Mucosa of rectum (tissue), 2 donors: ENCODE data around the gene PAPSS2.
A peak's percentile ranks its signal among the peaks of the same experiment; 100 is the strongest.

Source experiments
- H3K27ac ChIP-seq, 2 donors: one replicate each; pipeline ENCODE4 v1.7.0; 2013; ENCODE audit warnings: inconsistent platforms in 2 of 2, low read depth in 2 of 2, low read length in 2 of 2
- H3K27me3 ChIP-seq, 2 donors: one replicate each; pipeline ENCODE4 v1.7.0; 2013; ENCODE audit warnings: low read length in 2 of 2; ENCODE audit not compliant: control insufficient read depth in 2 of 2, insufficient read depth in 2 of 2
- H3K36me3 ChIP-seq, 2 donors: one replicate each; pipeline ENCODE4 v1.7.0; 2013; ENCODE audit warnings: low read length in 2 of 2; ENCODE audit not compliant: control insufficient read depth in 2 of 2, insufficient read depth in 2 of 2
- H3K4me1 ChIP-seq, 2 donors: one replicate each; pipeline ENCODE4 v1.7.0; 2013; ENCODE audit warnings: low read length in 2 of 2, mild to moderate bottlenecking in 1 of 2; ENCODE audit not compliant: control insufficient read depth in 2 of 2, insufficient read depth in 2 of 2
- H3K4me3 ChIP-seq, 2 donors: one replicate each; pipeline ENCODE4 v1.7.0; 2013; ENCODE audit warnings: low read length in 2 of 2
- H3K9ac ChIP-seq, 2 donors: one replicate each; pipeline ENCODE4 v1.7.0; 2013; ENCODE audit warnings: low read length in 2 of 2, low read depth in 1 of 2, mild to moderate bottlenecking in 1 of 2
- H3K9me3 ChIP-seq, 2 donors: one replicate each; pipeline ENCODE4 v1.7.0; 2013; ENCODE audit warnings: low read length in 2 of 2; ENCODE audit not compliant: control insufficient read depth in 2 of 2
- donor health status: healthy.
- donor health status: Normal muscosa, but diverticular disease.

The PAPSS2 gene

GRCh38 chr10:87668324-87669074, 8.8 kb downstream of the PAPSS2 start:
- H3K9me3 ChIP-seq, result no peaks in the 10 kb centered on the region
- no peaks in the 10 kb centered on the region for H3K27me3 ChIP-seq
- H3K9ac ChIP-seq, result no peak overlapping the region
- no peak overlapping the region for H3K4me3 ChIP-seq
- H3K27ac ChIP-seq, result peak overlapping the region; percentile 52 to 54
- H3K36me3 ChIP-seq, result no peaks in the 10 kb centered on the region
- H3K4me1 ChIP-seq, result peaks cover 14 to 16% of the 10 kb centered on the region in 2 donors

GRCh38 chr10:87669752-87670151, 10.1 kb downstream of the PAPSS2 start:
- H3K36me3 ChIP-seq, result no peaks in the 10 kb centered on the region
- H3K4me1 ChIP-seq, result peaks cover 14 to 16% of the 10 kb centered on the region in 2 donors
- no peak overlapping the region for H3K4me3 ChIP-seq
- no peak overlapping the region for H3K27ac ChIP-seq
- no peaks in the 10 kb centered on the region for H3K9me3 ChIP-seq
- H3K9ac ChIP-seq, result no peak overlapping the region
- H3K27me3 ChIP-seq, result no peaks in the 10 kb centered on the region

GRCh38 chr10:87670586-87670985, 10.9 kb downstream of the PAPSS2 start:
- Histone ChIP-seq H3K9me3 (no peaks in the 10 kb centered on the region), H3K9ac (no peak overlapping the region), H3K27me3 (no peaks in the 10 kb centered on the region), H3K27ac (no peak overlapping the region), H3K36me3 (no peaks in the 10 kb centered on the region), H3K4me3 (no peak overlapping the region), H3K4me1 (peaks cover 14 to 16% of the 10 kb centered on the region in 2 donors)

- H3K9me3 ChIP-seq, result no peaks in the 10 kb centered on the region
- no peak overlapping the region for H3K4me3 ChIP-seq
- H3K36me3 ChIP-seq, result no peaks in the 10 kb centered on the region
- H3K27ac ChIP-seq, result no peak overlapping the region
- H3K9ac ChIP-seq, result no peak overlapping the region
- peaks cover 14 to 16% of the 10 kb centered on the region in 2 donors for H3K4me1 ChIP-seq
- H3K27me3 ChIP-seq, result no peaks in the 10 kb centered on the region
Measured at GRCh38 chr10:87671139-87671815, 11.6 kb downstream of the PAPSS2 start.

GRCh38 chr10:87672551-87672950, 12.9 kb downstream of the PAPSS2 start:
- Histone ChIP-seq H3K4me1 (peaks cover 12 to 14% of the 10 kb centered on the region in 2 donors), H3K9ac (no peak overlapping the region), H3K27me3 (no peaks in the 10 kb centered on the region), H3K4me3 (no peak overlapping the region), H3K36me3 (no peaks in the 10 kb centered on the region), H3K9me3 (no peaks in the 10 kb centered on the region), H3K27ac (no peak overlapping the region)

GRCh38 chr10:87674943-87675342, 15.3 kb downstream of the PAPSS2 start:
- H3K4me3 ChIP-seq, result no peak overlapping the region
- H3K27me3 ChIP-seq, result no peaks in the 10 kb centered on the region
- H3K27ac ChIP-seq, result no peak overlapping the region
- peaks cover 0 to 4% of the 10 kb centered on the region in 2 donors for H3K4me1 ChIP-seq
- H3K36me3 ChIP-seq, result no peaks in the 10 kb centered on the region
- no peak overlapping the region for H3K9ac ChIP-seq
- no peaks in the 10 kb centered on the region for H3K9me3 ChIP-seq

- Histone ChIP-seq H3K27ac (no peak overlapping the region), H3K9ac (no peak overlapping the region), H3K4me1 (peaks cover 0 to 4% of the 10 kb centered on the region in 2 donors), H3K4me3 (no peak overlapping the region), H3K36me3 (no peaks in the 10 kb centered on the region), H3K9me3 (no peaks in the 10 kb centered on the region), H3K27me3 (no peaks in the 10 kb centered on the region)
Measured at GRCh38 chr10:87675396-87676376, 16.0 kb downstream of the PAPSS2 start.

GRCh38 chr10:87677595-87677994, 17.9 kb downstream of the PAPSS2 start:
- Histone ChIP-seq H3K4me3 (no peak overlapping the region), H3K9ac (no peak overlapping the region), H3K36me3 (no peaks in the 10 kb centered on the region), H3K27me3 (no peaks in the 10 kb centered on the region), H3K4me1 (peaks cover 0 to 4% of the 10 kb centered on the region in 2 donors), H3K9me3 (no peaks in the 10 kb centered on the region), H3K27ac (peak overlapping the region in 1 of 2 donors; percentile 11)

GRCh38 chr10:87678302-87678701, 18.6 kb downstream of the PAPSS2 start:
- Histone ChIP-seq H3K9ac (no peak overlapping the region), H3K4me1 (peaks cover 0 to 4% of the 10 kb centered on the region in 2 donors), H3K4me3 (no peak overlapping the region), H3K27ac (no peak overlapping the region), H3K9me3 (no peaks in the 10 kb centered on the region), H3K36me3 (no peaks in the 10 kb centered on the region), H3K27me3 (no peaks in the 10 kb centered on the region)
